ENCODE measurements around the gene FOXO6. TPM values are rescaled to one million over a fixed set of nuclear protein-coding genes. Genes with fewer than 3 reads are reported as not detected.

FOXO6 gene
- total RNA-seq, 2 experiments from 2014 or later, result 1.2 to 2.2 TPM

- POLR2A ChIA-PET, result interaction anchor here (0.7 kb wide), 1 partner anchor 9 kb away, joined by 3 read pairs; no protein-coding TSS in a partner anchor
- Mint-ChIP-seq H3K27ac (no peak overlapping the region), H3K9me3 (no peaks in the 10 kb centered on the region), H3K36me3 (ENCODE audit: low read depth) (no peaks in the 10 kb centered on the region), H3K27me3 (peaks cover 25% of the 10 kb centered on the region), H3K4me3 (no peak overlapping the region), H3K4me1 (ENCODE audit: low read depth) (no peaks in the 10 kb centered on the region)
- H3K9me3 ChIP-seq (ENCODE audit: control insufficient read depth in 1 of 2, insufficient read depth in 1 of 2, low read length in 2 of 2), result peaks cover 0 to 3% of the 10 kb centered on the region in 2 experiments
- DNase-seq (no peak), ATAC-seq (ENCODE audit: poor library complexity) (no peak)
- no peak for TF ChIP-seq CTCF (IDR thresholded peaks at IDR 0.05)
- no peak overlapping the region for H3K27ac ChIP-seq (ENCODE audit: low read depth in 1 of 2, low read length in 2 of 2)
- H3K27me3 ChIP-seq (ENCODE audit: control insufficient read depth in 1 of 2, insufficient read depth in 2 of 2, low read length in 2 of 2), result peaks cover 0 to 4% of the 10 kb centered on the region in 2 experiments
- H3K4me3 ChIP-seq (ENCODE audit: low read length), result no peak overlapping the region
- intact Hi-C loops (cut with DNase I, micrococcal nuclease), result no loop called here
- peaks cover 2% of the 10 kb centered on the region for H3K4me1 ChIP-seq (ENCODE audit: insufficient read depth, low read length)
- H3K36me3 ChIP-seq (ENCODE audit: insufficient read depth, low read length), result no peaks in the 10 kb centered on the region
- CTCF ChIA-PET, result no interaction called here
These were observed 36.6 kb downstream of the FOXO6 start for GRCh38 chr1:41397753-41398330.

GRCh38 chr1:41399145-41399795, 38.0 kb downstream of the FOXO6 start:
- Mint-ChIP-seq H3K27ac (no peak overlapping the region), H3K36me3 (ENCODE audit: low read depth) (no peaks in the 10 kb centered on the region), H3K27me3 (peaks cover 30% of the 10 kb centered on the region), H3K9me3 (no peaks in the 10 kb centered on the region), H3K4me1 (ENCODE audit: low read depth) (no peaks in the 10 kb centered on the region), H3K4me3 (no peak overlapping the region)
- no peak overlapping the region for H3K4me3 ChIP-seq (ENCODE audit: low read length)
- H3K9me3 ChIP-seq (ENCODE audit: control insufficient read depth in 1 of 2, insufficient read depth in 1 of 2, low read length in 2 of 2), result peaks cover 0 to 3% of the 10 kb centered on the region in 2 experiments
- H3K4me1 ChIP-seq (ENCODE audit: insufficient read depth, low read length), result peaks cover 3% of the 10 kb centered on the region
- ChIA-PET CTCF (no interaction called here), POLR2A (no interaction called here)
- no peak for ATAC-seq (ENCODE audit: poor library complexity)
- intact Hi-C loops (cut with DNase I, micrococcal nuclease), result no loop called here
- no peaks in the 10 kb centered on the region for H3K36me3 ChIP-seq (ENCODE audit: insufficient read depth, low read length)
- no peak overlapping the region for H3K27ac ChIP-seq (ENCODE audit: low read depth in 1 of 2, low read length in 2 of 2)
- TF ChIP-seq CTCF (IDR thresholded peaks at IDR 0.05), result no peak
- peaks cover 9% of the 10 kb centered on the region in 2 experiments for H3K27me3 ChIP-seq (ENCODE audit: control insufficient read depth in 1 of 2, insufficient read depth in 2 of 2, low read length in 2 of 2)
- DNase-seq, result no peak

- ATAC-seq (ENCODE audit: poor library complexity) (no peak), DNase-seq (no peak)
- peaks cover 10 to 11% of the 10 kb centered on the region in 2 experiments for H3K27me3 ChIP-seq (ENCODE audit: control insufficient read depth in 1 of 2, insufficient read depth in 2 of 2, low read length in 2 of 2)
- ChIA-PET POLR2A (no interaction called here), CTCF (no interaction called here)
- no peak for TF ChIP-seq CTCF (IDR thresholded peaks at IDR 0.05)
- no peaks in the 10 kb centered on the region for H3K36me3 ChIP-seq (ENCODE audit: insufficient read depth, low read length)
- peaks cover 0 to 3% of the 10 kb centered on the region in 2 experiments for H3K9me3 ChIP-seq (ENCODE audit: control insufficient read depth in 1 of 2, insufficient read depth in 1 of 2, low read length in 2 of 2)
- H3K4me1 Mint-ChIP-seq (ENCODE audit: low read depth), result no peaks in the 10 kb centered on the region
- intact Hi-C loops (cut with DNase I, micrococcal nuclease), result no loop called here
- no peak overlapping the region for H3K4me3 Mint-ChIP-seq
- no peak overlapping the region for H3K27ac Mint-ChIP-seq
- peaks cover 8% of the 10 kb centered on the region for H3K4me1 ChIP-seq (ENCODE audit: insufficient read depth, low read length)
- no peaks in the 10 kb centered on the region for H3K36me3 Mint-ChIP-seq (ENCODE audit: low read depth)
- H3K4me3 ChIP-seq (ENCODE audit: low read length), result no peak overlapping the region
- H3K27me3 Mint-ChIP-seq, result peaks cover 31% of the 10 kb centered on the region
- H3K9me3 Mint-ChIP-seq, result no peaks in the 10 kb centered on the region
- H3K27ac ChIP-seq (ENCODE audit: low read depth in 1 of 2, low read length in 2 of 2), result no peak overlapping the region
These were observed 39.0 kb downstream of the FOXO6 start for GRCh38 chr1:41400225-41400624.

All from CD4-positive, alpha-beta T cell (primary cell).